Hair follicle dermal papilla cell (primary cell): ENCODE results near the gene GAP43. TPM values are rescaled to one million over a fixed set of nuclear protein-coding genes. Genes with fewer than 3 reads are reported as not detected.

Experiments
- total RNA-seq: library from RNA; depleted of rRNA; stranded (reverse); fragments of >200 nt; gene quantifications from 2 replicates; pipeline ENCODE4 v1.2.3, GENCODE V29; 2012

The GAP43 gene, protein sequence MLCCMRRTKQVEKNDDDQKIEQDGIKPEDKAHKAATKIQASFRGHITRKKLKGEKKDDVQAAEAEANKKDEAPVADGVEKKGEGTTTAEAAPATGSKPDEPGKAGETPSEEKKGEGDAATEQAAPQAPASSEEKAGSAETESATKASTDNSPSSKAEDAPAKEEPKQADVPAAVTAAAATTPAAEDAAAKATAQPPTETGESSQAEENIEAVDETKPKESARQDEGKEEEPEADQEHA
- 0.12 and 0.16 TPM in 2 replicates for total RNA-seq

DNA sequence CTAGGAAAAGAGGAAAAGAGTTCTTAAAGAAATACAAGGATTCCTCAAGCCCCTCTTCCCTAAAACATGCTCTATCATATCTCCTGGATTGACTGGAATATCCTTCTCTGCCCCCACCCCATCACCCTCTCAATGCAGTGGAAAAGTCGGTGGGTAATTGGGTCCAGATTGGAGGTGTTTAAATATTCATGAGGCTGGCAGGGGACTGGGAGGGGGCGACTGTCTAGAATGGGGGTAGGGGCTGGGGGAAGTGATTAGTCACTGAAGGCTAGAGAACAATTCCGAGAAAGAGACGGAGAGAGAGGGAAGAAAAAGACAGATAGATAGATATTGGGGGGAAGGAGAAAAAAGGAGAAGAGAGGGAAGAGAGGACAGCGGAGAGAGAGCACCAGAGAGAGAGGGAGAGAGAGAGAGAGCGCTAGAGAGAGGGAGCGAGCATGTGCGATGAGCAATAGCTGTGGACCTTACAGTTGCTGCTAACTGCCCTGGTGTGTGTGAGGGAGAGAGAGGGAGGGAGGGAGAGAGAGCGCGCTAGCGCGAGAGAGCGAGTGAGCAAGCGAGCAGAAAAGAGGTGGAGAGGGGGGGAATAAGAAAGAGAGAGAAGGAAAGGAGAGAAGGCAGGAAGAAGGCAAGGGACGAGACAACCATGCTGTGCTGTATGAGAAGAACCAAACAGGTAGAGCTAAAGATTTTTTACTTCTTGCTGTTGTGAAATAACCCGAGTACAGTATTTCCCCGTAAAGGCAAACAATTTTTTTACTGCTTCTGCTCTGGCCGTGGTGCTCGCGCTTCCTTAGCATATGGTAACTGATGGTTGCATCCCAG, at the start of gene GAP43:
Gene GAP43, plus strand, starts transcription at position 467 of the 825 bp plus-strand sequence. Its CDS starts 180 bp downstream, at position 647.

